Measurements from ENCODE around the gene ACTR8. TPM values are rescaled to one million over a fixed set of nuclear protein-coding genes. Genes with fewer than 3 reads are reported as not detected.

The ACTR8 gene
- total RNA-seq, 5 donors from 2014 or later (not counting 1 experiment from before 2014, with no cell fraction given): 23.0 to 47.3 (median 35.2) TPM

DNA sequence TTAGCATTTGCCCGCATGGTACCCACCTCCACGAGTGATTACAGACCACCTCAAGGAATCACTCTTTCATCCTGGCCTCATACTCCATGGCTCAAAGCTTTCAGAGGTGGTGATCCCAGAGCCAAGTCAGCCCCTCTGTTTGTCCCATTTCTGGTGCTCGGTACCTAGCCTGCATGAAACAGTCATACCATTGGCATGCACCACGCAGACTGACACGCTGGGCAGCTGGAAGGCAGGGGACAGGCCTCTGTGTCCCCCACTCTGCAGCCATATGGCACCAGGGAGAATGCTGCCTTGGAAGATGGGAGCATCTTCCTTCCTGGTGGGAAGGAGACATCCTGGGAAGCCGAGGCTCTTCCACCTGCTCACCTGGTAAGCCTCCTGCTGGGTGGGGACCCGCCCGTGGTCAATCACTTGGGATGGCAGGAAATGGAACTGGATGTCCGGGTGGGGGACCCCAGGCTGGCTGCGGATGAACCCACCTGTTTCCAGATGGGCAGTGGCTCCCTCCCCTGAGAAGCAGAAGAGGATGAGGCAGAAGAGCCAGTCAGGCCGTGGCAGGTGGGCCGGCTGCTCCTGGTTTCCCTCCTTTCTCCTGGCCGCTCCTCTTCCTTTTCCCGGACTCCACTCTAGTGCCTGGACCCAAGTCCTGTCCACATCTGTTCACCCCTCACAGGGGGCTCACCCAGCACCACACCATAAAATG lies 62.6 kb downstream of the ACTR8 start:
- H3K9me3 ChIP-seq: no peaks in the 10 kb centered on the region
- no peaks in the 10 kb centered on the region for H3K36me3 ChIP-seq (ENCODE audit: control insufficient read depth in 2 of 2, extremely low read depth in 1 of 2, insufficient read depth in 1 of 2, low read length in 1 of 2)
- no peak overlapping the region for H3K27ac Mint-ChIP-seq
- H3K36me3 Mint-ChIP-seq: no peaks in the 10 kb centered on the region
- H3K27ac ChIP-seq (ENCODE audit: low read length): no peak overlapping the region
- H3K4me1 ChIP-seq (ENCODE audit: control insufficient read depth in 1 of 2, extremely low read depth in 1 of 2, insufficient read depth in 2 of 2, low read length in 2 of 2): peaks cover 0 to 7% of the 10 kb centered on the region in 2 experiments
- H3K4me3 ChIP-seq (ENCODE audit: control insufficient read depth in 1 of 2, extremely low read depth in 1 of 2, low read length in 1 of 2): no peak overlapping the region
- no peaks in the 10 kb centered on the region for H3K9me3 Mint-ChIP-seq
- POLR2A ChIA-PET: no interaction called here
- CTCF ChIA-PET: no interaction called here
- H3K27me3 Mint-ChIP-seq: peaks cover 0 to 10% of the 10 kb centered on the region in 2 donors
- DNase-seq (no peak), ATAC-seq (replicated peaks in 1 of 4) (no peak)
- 84% methylated on average over 12 of the region's 14 CpGs for WGBS (ENCODE audit: insufficient coverage)
- peaks cover 0 to 3% (median 0%) of the 10 kb centered on the region in 3 donors for H3K4me1 Mint-ChIP-seq
- H3K4me3 Mint-ChIP-seq: no peak overlapping the region
- H3K27me3 ChIP-seq (replicated peaks in 1 of 2; ENCODE audit: control insufficient read depth in 2 of 2, extremely low read depth in 1 of 2, insufficient read depth in 2 of 2, low read length in 1 of 2): peaks cover 0 to 47% of the 10 kb centered on the region in 2 experiments

DNA sequence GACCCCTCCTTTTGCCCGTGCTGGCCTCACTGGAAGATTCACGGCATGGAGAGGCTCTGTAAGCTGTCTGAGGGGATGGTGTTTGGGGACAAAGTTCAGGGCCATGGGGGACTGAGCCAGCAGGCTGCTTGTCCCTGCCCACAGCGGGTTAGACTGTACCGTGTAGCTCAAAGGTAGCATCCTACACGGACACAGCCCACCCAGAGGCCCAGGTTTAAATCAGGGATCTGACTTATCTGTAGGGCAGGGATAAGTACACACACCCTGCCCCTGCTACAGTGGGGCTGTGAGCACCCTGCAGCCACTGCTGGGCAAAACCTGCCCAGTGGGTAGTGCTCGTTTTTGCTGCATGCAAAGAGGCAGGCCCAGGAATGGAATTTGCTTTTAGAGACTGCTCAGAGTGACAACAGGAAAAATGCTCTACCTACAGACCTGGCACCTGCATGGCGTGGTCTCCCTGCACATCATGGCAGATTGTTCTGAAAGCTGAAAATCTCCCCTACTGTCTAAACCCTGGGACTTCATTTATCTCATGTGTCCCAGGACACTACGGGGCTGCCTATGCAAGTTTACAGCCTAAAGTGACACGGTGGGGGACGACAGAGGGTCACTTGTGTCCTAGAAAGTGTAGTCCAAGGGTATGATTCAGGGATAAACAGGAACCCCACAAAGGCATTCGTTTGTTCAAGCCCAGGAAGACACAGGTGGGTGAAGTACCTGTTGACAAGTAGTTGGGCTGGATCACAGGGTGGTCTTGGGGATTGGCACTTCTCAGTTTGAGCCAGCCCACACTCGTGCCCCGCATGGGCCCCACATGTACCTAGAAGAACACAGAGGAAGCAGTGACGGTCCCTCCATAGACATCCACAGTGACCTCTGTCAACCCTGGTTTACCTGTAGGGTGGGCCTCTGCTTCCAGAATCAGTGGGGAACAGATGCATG lies 63.5 kb downstream of the ACTR8 start:
- Histone ChIP-seq H3K4me3 (ENCODE audit: control insufficient read depth in 1 of 2, extremely low read depth in 1 of 2, low read length in 1 of 2) (no peak overlapping the region), H3K27me3 (replicated peaks in 1 of 2; ENCODE audit: control insufficient read depth in 2 of 2, extremely low read depth in 1 of 2, insufficient read depth in 2 of 2, low read length in 1 of 2) (peaks cover 0 to 47% of the 10 kb centered on the region in 2 experiments), H3K27ac (ENCODE audit: low read length) (no peak overlapping the region), H3K9me3 (no peaks in the 10 kb centered on the region), H3K4me1 (ENCODE audit: control insufficient read depth in 1 of 2, extremely low read depth in 1 of 2, insufficient read depth in 2 of 2, low read length in 2 of 2) (peaks cover 0 to 7% of the 10 kb centered on the region in 2 experiments), H3K36me3 (ENCODE audit: control insufficient read depth in 2 of 2, extremely low read depth in 1 of 2, insufficient read depth in 1 of 2, low read length in 1 of 2) (no peaks in the 10 kb centered on the region)
- Mint-ChIP-seq H3K27ac (no peak overlapping the region), H3K4me3 (no peak overlapping the region), H3K4me1 (peaks cover 0 to 3% (median 0%) of the 10 kb centered on the region in 3 donors), H3K36me3 (no peaks in the 10 kb centered on the region), H3K27me3 (peaks cover 0 to 10% of the 10 kb centered on the region in 2 donors), H3K9me3 (no peaks in the 10 kb centered on the region)
- ChIA-PET CTCF (no interaction called here), POLR2A (no interaction called here)
- WGBS (ENCODE audit: insufficient coverage): 72% methylated on average over 13 of the region's 14 CpGs
- DNase-seq (no peak), ATAC-seq (replicated peaks in 1 of 4) (no peak)

DNA sequence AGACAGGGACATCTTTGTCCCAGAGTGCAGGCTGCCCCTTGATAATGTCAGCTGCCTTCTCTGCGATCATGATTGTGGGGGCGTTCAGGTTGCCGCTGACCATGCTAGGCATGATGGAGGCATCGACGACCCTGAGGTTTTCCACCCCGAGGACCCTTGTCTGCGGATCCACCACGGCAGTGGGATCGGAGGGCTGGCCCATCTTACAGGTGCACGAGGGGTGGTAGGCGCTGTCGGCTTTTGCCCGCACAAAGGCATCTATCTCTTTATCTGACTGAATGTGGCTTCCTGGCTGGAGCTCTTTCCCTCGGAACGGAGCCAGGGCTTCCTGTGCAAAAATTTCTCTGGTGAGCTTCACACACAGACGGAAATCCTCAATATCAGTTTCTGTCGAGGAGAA lies 64.1 kb downstream of the ACTR8 start:
- ATAC-seq (replicated peaks in 1 of 4) (no peak), DNase-seq (no peak)
- Histone ChIP-seq H3K27me3 (replicated peaks in 1 of 2; ENCODE audit: control insufficient read depth in 2 of 2, extremely low read depth in 1 of 2, insufficient read depth in 2 of 2, low read length in 1 of 2) (peaks cover 0 to 45% of the 10 kb centered on the region in 2 experiments), H3K4me3 (ENCODE audit: control insufficient read depth in 1 of 2, extremely low read depth in 1 of 2, low read length in 1 of 2) (no peak overlapping the region), H3K9me3 (no peaks in the 10 kb centered on the region), H3K36me3 (ENCODE audit: control insufficient read depth in 2 of 2, extremely low read depth in 1 of 2, insufficient read depth in 1 of 2, low read length in 1 of 2) (no peaks in the 10 kb centered on the region), H3K4me1 (ENCODE audit: control insufficient read depth in 1 of 2, extremely low read depth in 1 of 2, insufficient read depth in 2 of 2, low read length in 2 of 2) (peaks cover 0 to 7% of the 10 kb centered on the region in 2 experiments), H3K27ac (ENCODE audit: low read length) (no peak overlapping the region)
- POLR2A ChIA-PET: no interaction called here
- Mint-ChIP-seq H3K4me3 (no peak overlapping the region), H3K27me3 (peaks cover 0 to 10% of the 10 kb centered on the region in 2 donors), H3K36me3 (no peaks in the 10 kb centered on the region), H3K4me1 (peaks cover 0 to 3% (median 0%) of the 10 kb centered on the region in 3 donors), H3K27ac (no peak overlapping the region), H3K9me3 (no peaks in the 10 kb centered on the region)
- 65% methylated on average over 17 of the region's 17 CpGs for WGBS (ENCODE audit: insufficient coverage)
- CTCF ChIA-PET: no interaction called here

DNA sequence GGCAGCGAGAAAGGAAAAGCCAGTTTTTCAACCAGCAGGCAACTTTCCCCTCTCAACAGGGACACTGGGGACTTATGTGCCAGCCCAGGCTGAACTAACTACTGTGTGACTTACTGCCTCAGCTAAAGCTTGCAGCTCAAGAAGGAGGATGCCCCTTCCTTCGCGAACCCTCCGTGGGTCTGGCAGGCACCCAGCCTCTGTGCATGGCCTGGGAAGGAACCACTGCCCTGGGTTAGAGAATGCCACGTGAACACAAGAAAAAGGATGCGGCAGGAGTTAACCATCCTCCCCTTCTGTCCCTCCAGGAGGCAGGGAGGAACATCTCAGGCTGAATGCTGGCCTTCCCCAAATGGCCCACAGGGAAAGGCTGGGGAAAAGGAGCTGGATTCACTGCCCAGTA lies 64.7 kb downstream of the ACTR8 start:
- Histone ChIP-seq H3K4me3 (ENCODE audit: control insufficient read depth in 1 of 2, extremely low read depth in 1 of 2, low read length in 1 of 2) (no peak overlapping the region), H3K9me3 (no peaks in the 10 kb centered on the region), H3K27me3 (replicated peaks in 1 of 2; ENCODE audit: control insufficient read depth in 2 of 2, extremely low read depth in 1 of 2, insufficient read depth in 2 of 2, low read length in 1 of 2) (peaks cover 0 to 42% of the 10 kb centered on the region in 2 experiments), H3K27ac (ENCODE audit: low read length) (no peak overlapping the region), H3K36me3 (ENCODE audit: control insufficient read depth in 2 of 2, extremely low read depth in 1 of 2, insufficient read depth in 1 of 2, low read length in 1 of 2) (no peaks in the 10 kb centered on the region), H3K4me1 (ENCODE audit: control insufficient read depth in 1 of 2, extremely low read depth in 1 of 2, insufficient read depth in 2 of 2, low read length in 2 of 2) (peaks cover 0 to 7% of the 10 kb centered on the region in 2 experiments)
- 88% methylated on average over 4 of the region's 6 CpGs for WGBS (ENCODE audit: insufficient coverage)
- no peaks in the 10 kb centered on the region for H3K36me3 Mint-ChIP-seq
- no peak overlapping the region for H3K27ac Mint-ChIP-seq
- DNase-seq (no peak), ATAC-seq (replicated peaks in 1 of 4) (no peak)
- H3K27me3 Mint-ChIP-seq: peaks cover 0 to 10% of the 10 kb centered on the region in 2 donors
- POLR2A ChIA-PET: no interaction called here
- CTCF ChIA-PET: no interaction called here
- no peak overlapping the region for H3K4me3 Mint-ChIP-seq
- peaks cover 0 to 3% (median 0%) of the 10 kb centered on the region in 3 donors for H3K4me1 Mint-ChIP-seq
- H3K9me3 Mint-ChIP-seq: no peaks in the 10 kb centered on the region

Other genes with a start within 250 kb of the ACTR8 start
- gene CHDH, start 35.7 kb downstream of the ACTR8 start, total RNA-seq: 1 to 10 TPM in 2 of 5 donors, under 1 TPM in 3; 0.18 to 2.3 (median 0.72) TPM
- gene IL17RB, start 35.6 kb downstream of the ACTR8 start, total RNA-seq: 1 to 10 TPM in 3 of 5 donors, under 1 TPM in 1, not detected in 1; 0.56 to 4.1 (median 1.8) TPM
- 10 to 100 TPM; 32.8 to 91.8 (median 44.4) TPM for gene SELENOK, start 9.7 kb upstream of the ACTR8 start, total RNA-seq
- not detected for gene CACNA2D3, start 240.4 kb upstream of the ACTR8 start, total RNA-seq